ENCODE data around the gene S100A9.

The S100A9 gene

DNA sequence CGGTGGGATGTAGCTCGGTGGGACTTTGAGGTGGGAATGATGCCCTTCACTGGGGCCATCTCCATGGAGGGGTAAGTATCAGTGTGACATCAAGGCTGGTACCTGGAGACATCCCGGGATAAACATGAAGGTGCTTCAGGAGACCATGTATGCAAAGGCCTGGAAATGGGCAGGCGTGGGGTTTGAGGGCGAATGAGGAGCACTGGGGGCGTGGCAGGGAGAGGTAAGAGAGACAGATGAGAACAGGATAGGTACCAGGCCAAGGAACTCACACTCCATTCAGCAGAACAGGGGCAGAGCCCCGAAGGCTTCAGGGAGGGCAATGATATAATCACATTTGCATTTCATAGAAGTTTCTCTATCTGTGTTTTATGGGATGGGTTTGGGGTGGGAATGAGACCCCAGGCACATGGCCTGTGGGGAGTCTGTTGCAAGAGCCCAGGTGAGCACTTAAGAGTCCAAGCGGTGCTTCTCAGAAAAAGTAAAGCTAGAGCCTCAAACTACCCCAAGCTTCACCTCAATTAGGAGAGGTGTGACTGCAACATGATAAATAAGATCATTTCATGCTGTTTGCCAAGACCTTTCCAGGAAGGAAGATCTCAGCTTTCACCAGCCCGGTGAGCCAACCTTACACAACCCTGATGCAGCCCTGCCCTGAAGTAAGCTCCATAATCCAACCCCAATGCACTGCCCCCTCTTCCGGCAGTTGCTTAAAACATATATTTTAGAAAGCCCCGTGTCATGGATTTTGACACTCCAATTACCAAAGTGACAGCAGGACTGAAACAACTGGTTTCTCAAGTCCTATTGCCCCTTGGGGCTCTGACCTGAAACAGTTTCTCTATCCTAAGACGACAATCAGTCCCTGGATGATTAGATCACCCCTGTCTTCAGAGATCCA, 7.4 kb downstream of the S100A9 start:
- Mint-ChIP-seq H3K4me3 (no peak overlapping the region), H3K9me3 (no peaks in the 10 kb centered on the region), H3K27ac (no peak overlapping the region), H3K36me3 (no peaks in the 10 kb centered on the region), H3K27me3 (no peaks in the 10 kb centered on the region), H3K4me1 (no peaks in the 10 kb centered on the region)

DNA sequence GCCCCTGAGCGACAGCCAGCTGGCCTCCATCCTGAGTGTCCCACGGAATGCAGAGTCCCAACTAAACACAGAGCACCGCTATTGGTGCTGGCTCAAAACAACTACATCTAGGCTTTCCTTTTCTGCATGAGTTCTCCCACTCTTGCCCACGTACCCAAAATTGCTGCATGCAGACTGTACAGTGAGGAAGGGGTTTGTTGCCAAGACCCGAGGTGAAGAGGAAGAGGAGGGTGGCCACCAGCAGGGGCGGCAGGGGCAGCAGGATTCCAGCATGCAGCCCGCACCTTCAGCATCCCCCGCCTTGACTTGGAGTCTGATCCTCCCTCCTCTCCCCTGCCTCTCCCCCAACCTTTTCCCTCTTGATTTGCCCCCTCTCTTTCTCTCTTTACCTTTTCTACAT, 8.0 kb downstream of the S100A9 start:
- no peaks in the 10 kb centered on the region for H3K27me3 Mint-ChIP-seq
- no peak overlapping the region for H3K4me3 Mint-ChIP-seq
- H3K9me3 Mint-ChIP-seq, result no peaks in the 10 kb centered on the region
- H3K36me3 Mint-ChIP-seq, result no peaks in the 10 kb centered on the region
- no peak overlapping the region for H3K27ac Mint-ChIP-seq
- H3K4me1 Mint-ChIP-seq, result no peaks in the 10 kb centered on the region

DNA sequence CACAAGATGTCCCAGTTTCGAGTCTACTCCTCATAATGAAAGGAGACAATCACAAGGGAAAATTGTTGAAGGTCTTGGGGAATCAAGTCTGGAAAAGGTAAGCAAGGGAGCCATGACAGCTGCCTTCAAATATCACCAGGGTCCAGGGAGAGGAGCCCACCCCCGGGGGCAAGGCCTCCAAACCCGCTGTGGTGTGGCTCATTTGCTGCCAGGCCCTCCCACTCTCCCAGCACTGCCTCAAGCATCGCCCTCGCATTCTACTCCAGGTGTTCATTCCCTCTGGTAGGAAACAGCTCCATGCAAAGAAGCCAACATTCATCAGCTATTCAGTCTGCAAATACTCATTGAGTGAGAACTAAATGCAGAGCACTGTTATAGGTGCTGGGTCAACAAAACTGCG, 8.6 kb downstream of the S100A9 start:
- no peaks in the 10 kb centered on the region for H3K4me1 Mint-ChIP-seq
- H3K36me3 Mint-ChIP-seq, result no peaks in the 10 kb centered on the region
- no peaks in the 10 kb centered on the region for H3K9me3 Mint-ChIP-seq
- H3K27ac Mint-ChIP-seq, result no peak overlapping the region
- no peaks in the 10 kb centered on the region for H3K27me3 Mint-ChIP-seq
- no peak overlapping the region for H3K4me3 Mint-ChIP-seq

DNA sequence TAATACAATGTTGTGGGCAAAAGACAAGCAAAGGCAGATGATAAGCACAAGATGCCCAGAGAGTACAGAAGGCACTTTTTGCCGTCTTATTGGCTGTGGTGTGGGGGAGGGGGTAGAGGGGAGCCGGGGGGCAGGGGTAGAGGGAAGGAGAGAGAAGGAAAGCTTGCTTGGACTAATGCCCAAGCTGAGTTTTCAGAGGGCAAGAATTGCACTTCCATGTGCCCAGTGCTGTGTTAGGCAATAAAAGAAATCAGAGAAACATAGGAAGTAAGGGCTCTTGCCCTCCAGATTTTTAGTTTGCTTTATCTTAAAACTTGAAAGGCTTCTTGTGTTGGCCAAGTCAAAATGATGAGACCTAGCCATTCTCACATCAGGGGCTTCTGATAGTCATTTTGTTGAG, 9.4 kb downstream of the S100A9 start:
- peaks cover 2% of the 10 kb centered on the region for H3K27me3 Mint-ChIP-seq

DNA sequence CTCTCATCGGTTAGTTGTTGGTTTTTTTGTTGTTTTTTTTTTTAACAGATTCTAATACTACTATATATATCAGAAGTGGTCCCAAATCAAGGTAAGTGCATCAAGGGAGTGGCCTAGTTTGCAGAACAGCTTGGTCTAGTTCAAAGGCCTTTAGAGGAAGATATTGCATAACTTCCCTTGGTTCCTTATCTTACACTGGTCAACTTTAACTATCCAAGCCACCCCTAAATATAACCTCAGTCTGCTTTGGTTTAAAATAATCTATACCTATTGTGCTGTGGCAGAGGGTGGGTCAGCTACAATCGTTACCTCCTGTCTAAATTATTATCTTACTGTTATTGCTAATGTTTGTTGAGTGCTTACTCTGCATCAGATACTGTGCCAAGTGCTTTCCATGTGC, 10.8 kb downstream of the S100A9 start:
- no peak overlapping the region for H3K4me3 Mint-ChIP-seq
- H3K27ac Mint-ChIP-seq, result no peak overlapping the region
- no peaks in the 10 kb centered on the region for H3K9me3 Mint-ChIP-seq
- H3K36me3 Mint-ChIP-seq, result no peaks in the 10 kb centered on the region
- peaks cover 5% of the 10 kb centered on the region for H3K27me3 Mint-ChIP-seq
- no peaks in the 10 kb centered on the region for H3K4me1 Mint-ChIP-seq

More for the DNA sequence above, 9.4 kb downstream of the S100A9 start:
- Mint-ChIP-seq H3K9me3 (no peaks in the 10 kb centered on the region), H3K36me3 (no peaks in the 10 kb centered on the region), H3K27ac (no peak overlapping the region), H3K4me3 (no peak overlapping the region), H3K4me1 (no peaks in the 10 kb centered on the region)

DNA sequence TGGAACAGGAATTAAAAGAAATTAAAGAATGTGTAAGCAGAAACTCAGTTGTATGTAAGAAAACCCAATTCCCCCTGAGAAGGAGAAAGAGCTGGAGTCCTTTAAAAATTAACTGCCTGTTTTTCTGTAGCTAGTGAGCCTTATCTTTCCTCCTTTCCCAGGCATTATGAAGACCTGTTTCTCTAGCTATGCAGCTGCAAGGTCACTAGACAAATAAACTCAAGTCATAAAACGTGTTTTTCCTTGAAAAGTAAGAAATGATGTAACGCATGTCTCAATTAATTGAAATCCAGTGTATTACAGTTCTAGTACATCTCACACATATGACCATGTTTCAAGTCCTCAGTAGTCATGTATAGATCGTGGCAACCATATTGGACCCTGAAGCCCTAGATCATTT, 12.5 kb downstream of the S100A9 start:
- H3K36me3 Mint-ChIP-seq, result no peaks in the 10 kb centered on the region
- peaks cover 5% of the 10 kb centered on the region for H3K27me3 Mint-ChIP-seq
- no peak overlapping the region for H3K4me3 Mint-ChIP-seq
- no peaks in the 10 kb centered on the region for H3K9me3 Mint-ChIP-seq
- no peaks in the 10 kb centered on the region for H3K4me1 Mint-ChIP-seq
- no peak overlapping the region for H3K27ac Mint-ChIP-seq

DNA sequence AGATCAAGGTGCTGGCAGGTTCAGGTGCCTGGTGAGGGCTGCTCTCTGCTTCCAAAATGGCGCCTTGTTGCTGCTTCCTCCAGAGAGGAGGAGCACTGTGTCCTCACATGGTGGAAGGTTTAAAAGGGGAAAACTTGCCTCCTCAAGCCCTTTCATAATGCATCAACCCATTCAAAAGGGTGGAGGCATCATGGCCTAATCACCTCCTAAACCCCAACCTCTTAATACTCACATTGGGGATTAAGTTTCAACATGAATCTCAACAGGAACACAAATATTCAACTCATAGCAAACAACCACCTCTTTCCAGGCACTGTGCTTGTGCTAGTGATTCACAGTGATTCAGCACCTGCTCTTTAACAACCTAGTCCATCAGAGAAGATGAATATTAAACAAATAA, 13.6 kb downstream of the S100A9 start:
- no peaks in the 10 kb centered on the region for H3K36me3 Mint-ChIP-seq
- no peak overlapping the region for H3K4me3 Mint-ChIP-seq
- peaks cover 5% of the 10 kb centered on the region for H3K27me3 Mint-ChIP-seq
- no peak overlapping the region for H3K27ac Mint-ChIP-seq
- H3K4me1 Mint-ChIP-seq, result no peaks in the 10 kb centered on the region
- no peaks in the 10 kb centered on the region for H3K9me3 Mint-ChIP-seq

DNA sequence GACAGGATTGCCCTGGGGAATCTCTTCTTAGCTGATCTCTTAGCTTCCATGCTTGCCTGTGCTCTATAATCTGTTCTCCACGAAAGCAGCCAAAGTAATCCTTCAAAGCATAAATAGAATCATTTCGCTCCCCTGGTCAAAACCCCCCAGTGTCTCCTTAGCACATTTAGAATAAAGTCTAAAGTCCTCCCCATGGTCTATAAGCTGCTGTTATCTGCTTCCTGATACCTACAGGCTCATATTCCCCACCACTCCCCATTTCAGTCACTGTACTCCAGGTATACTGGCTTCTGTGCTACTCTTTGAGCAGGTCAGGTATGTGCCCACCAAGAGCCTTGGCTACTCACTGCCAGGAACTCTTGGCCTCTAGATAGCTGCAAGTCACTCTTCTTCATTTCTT, 14.9 kb downstream of the S100A9 start:
- Mint-ChIP-seq H3K36me3 (no peaks in the 10 kb centered on the region), H3K27me3 (peaks cover 12% of the 10 kb centered on the region), H3K4me3 (no peak overlapping the region), H3K4me1 (no peaks in the 10 kb centered on the region), H3K9me3 (no peaks in the 10 kb centered on the region), H3K27ac (no peak overlapping the region)

DNA sequence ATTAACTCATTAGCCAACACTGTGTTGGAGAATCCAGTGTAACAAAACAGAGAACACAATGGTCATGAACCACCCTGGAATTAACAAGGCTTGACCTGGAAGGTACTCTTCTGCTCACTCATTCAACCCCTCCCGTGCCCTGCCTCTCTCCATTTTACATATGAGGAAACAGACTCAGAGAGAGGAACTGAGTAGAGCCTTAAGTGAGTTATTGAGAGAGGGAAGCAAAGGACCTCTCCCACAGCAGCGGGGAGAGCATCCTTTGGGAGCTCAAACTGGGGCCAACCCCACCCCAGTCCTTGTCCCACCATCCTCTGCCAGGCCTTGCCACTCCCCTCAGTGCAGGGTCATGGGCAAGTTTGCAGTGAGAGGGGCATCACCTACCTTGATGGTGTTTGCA, 16.4 kb downstream of the S100A9 start:
- Mint-ChIP-seq H3K36me3 (no peaks in the 10 kb centered on the region), H3K27me3 (peaks cover 17% of the 10 kb centered on the region), H3K4me3 (no peak overlapping the region), H3K27ac (no peak overlapping the region), H3K4me1 (no peaks in the 10 kb centered on the region), H3K9me3 (no peaks in the 10 kb centered on the region)

DNA sequence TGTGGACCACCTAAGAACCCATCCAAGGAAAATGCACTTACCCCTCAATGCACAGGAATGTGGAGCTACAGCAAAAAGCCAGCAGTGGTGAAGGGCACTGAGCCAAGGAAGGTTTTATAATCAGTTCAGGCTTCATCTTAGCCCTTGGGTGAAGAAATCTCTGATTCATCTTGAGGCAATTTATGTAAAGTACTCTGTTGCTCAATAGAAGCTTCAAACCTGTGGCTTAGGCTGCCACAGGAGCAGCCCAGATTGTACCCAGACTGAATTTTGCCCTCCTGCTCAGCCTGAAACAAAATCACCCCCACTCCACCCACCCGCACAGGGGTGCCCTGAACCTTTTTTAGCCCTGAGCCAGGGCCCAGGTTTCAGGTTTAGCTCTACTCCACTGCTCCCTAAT, 17.9 kb downstream of the S100A9 start, which contains the start of gene S100A12:
S100A12 (minus strand) TSS at position 111 of the 400 bp plus-strand sequence. CDS start 1,029 bp downstream, outside the sequence.
- Mint-ChIP-seq H3K9me3 (no peaks in the 10 kb centered on the region), H3K4me1 (no peaks in the 10 kb centered on the region), H3K27ac (no peak within 1 kb of the TSS), H3K36me3 (no peaks in the 10 kb centered on the region), H3K27me3 (peaks cover 17% of the 10 kb centered on the region), H3K4me3 (no peak within 1 kb of the TSS)

DNA sequence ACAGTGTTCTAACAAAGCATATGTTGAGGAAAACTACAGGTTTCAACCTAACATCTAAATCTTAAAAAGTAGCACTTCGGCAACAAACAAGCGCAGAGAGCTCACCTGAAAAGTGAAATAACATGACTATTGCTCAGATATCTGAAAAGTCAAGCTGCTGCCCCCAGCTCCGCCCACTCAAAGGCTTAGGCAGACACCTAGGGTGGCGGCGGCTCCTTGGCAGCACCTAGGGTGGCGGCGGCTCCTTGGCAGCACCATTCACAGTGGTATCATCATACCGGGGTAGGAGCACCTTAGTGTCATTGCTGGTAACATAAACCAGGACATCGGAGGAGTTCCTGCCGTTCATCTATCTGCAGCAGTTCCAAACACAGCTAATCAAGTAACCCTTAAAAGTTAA, 21.9 kb downstream of the S100A9 start:
- Mint-ChIP-seq H3K9me3 (peaks cover 18% of the 10 kb centered on the region), H3K27me3 (peaks cover 27% of the 10 kb centered on the region), H3K4me3 (no peak overlapping the region)

DNA sequence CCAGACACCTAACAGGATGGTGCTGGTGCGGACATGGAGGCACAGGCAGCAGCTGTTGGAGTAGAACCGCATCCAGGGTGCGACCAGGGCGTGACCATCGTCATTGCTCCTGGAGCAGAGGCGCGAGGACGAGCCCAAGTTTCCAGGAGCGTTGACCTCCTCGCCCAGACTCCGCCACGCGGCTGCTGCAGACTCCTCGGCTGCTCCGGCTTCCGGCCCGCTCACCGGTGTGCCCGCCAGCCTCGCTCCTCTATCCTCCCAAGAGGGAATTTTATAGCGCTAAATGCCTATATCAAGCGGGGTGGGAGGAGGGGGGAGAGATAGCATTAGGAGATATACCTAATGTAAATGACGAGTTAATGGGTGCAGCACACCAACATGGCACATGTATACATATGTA, 23.1 kb downstream of the S100A9 start:
- no peak overlapping the region for H3K27ac Mint-ChIP-seq
- no peak overlapping the region for H3K4me3 Mint-ChIP-seq
- no peaks in the 10 kb centered on the region for H3K4me1 Mint-ChIP-seq
- H3K27me3 Mint-ChIP-seq, result peaks cover 27% of the 10 kb centered on the region
- H3K36me3 Mint-ChIP-seq, result peaks cover 2% of the 10 kb centered on the region
- H3K9me3 Mint-ChIP-seq, result peaks cover 18% of the 10 kb centered on the region

More for the DNA sequence above, 21.9 kb downstream of the S100A9 start:
- no peaks in the 10 kb centered on the region for H3K4me1 Mint-ChIP-seq
- no peak overlapping the region for H3K27ac Mint-ChIP-seq
- H3K36me3 Mint-ChIP-seq, result peaks cover 2% of the 10 kb centered on the region

DNA sequence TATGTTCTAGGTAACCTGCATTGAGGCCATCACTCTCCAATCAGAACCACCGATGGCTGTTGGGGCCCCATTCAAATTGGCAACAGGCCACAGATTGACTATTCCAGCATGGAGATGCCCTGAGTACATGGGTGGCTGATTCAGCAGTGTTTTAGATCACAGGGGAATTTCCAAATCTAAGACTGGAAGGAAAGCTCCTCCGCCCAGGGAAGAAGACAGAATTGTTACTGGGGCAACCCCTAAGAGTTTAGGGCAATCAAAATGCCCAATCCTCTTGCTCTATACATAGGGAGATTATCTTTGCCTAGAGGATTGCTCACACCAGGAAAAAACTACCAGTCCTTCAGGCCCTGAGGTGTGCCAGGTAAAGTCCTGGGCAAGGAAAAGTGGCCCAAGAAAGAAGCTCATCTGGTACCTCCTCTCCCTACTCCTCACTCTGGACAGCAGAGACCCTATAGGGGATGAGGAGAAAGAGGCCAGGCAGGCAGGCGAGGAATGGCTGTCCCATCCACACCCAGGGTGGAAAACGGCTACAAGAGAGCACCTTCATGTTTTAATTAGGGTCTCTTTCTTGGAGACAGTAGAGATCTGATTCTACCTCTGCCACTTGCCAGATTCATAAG, 27.4 kb downstream of the S100A9 start:
- H3K4me3 Mint-ChIP-seq, result no peak overlapping the region
- H3K4me1 Mint-ChIP-seq, result no peaks in the 10 kb centered on the region
- H3K27me3 Mint-ChIP-seq, result peaks cover 15% of the 10 kb centered on the region
- H3K36me3 Mint-ChIP-seq, result peaks cover 2% of the 10 kb centered on the region
- no peak overlapping the region for H3K27ac Mint-ChIP-seq
- peaks cover 18% of the 10 kb centered on the region for H3K9me3 Mint-ChIP-seq

DNA sequence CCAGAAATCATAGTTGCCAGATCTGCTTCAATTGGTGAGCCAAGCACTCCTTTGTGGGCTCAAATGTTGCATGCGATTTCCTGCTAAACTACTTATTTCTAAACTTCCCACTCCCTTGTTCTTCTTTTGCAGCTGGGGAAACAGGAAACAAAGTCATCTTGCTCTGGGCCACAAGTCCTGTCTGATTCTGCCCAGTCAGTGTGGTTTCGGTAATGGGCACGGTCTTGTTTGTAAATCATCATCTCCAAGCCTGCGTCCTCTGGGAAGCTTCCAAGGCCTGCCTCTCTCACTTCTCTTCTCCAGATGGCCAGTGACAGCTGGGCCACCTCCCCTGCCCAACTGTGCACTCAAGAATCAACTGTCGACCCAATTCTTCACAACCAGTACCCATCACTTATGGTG, 28.8 kb downstream of the S100A9 start:
- Mint-ChIP-seq H3K36me3 (no peaks in the 10 kb centered on the region), H3K27ac (peak overlapping the region; percentile 41), H3K27me3 (peaks cover 11% of the 10 kb centered on the region), H3K4me3 (no peak overlapping the region), H3K9me3 (peaks cover 12% of the 10 kb centered on the region), H3K4me1 (no peaks in the 10 kb centered on the region)

DNA sequence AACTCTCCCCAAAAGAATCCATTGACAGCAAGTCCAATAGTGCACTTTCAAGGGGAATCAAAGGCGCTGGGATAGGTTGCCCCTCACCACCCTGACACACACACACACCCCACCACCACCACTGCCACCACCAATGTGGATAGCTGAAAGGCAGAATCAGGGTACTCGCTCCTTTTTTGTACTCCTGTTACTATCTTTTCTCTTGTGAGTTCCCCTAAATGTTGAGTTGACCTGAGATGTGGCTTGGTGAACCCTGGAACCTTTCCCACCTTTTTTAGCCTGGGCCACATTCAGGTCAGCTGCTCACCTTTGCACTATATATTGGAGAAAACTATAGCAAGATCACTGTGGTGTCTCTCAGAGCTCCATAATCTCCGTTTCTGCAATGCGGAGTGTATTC, 29.3 kb downstream of the S100A9 start:
- peaks cover 10% of the 10 kb centered on the region for H3K27me3 Mint-ChIP-seq
- no peaks in the 10 kb centered on the region for H3K36me3 Mint-ChIP-seq
- no peak overlapping the region for H3K4me3 Mint-ChIP-seq
- no peak overlapping the region for H3K27ac Mint-ChIP-seq
- peaks cover 8% of the 10 kb centered on the region for H3K9me3 Mint-ChIP-seq
- no peaks in the 10 kb centered on the region for H3K4me1 Mint-ChIP-seq

DNA sequence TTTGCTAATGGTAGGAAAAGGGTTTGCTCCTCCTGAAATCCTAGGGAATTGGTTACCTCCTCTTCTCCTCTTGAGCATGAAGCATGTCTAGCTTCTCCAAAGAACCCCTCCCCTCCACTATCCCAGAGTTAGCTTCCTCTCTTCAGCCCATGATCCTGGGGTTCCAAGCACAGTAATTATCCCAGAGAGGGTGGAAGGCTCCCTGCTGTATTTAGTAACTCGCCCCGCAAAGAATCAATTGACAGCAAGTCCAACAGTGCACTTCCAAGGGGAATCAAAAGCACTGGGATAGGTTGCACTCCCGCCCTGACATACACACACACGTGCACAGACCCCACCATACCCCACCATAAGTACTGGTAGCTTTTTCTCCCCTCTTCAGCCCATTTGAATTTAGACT, 30.1 kb downstream of the S100A9 start:
- Mint-ChIP-seq H3K36me3 (no peaks in the 10 kb centered on the region), H3K4me3 (no peak overlapping the region), H3K27me3 (peaks cover 5% of the 10 kb centered on the region), H3K4me1 (no peaks in the 10 kb centered on the region), H3K9me3 (no peaks in the 10 kb centered on the region), H3K27ac (no peak overlapping the region)

All from activated naive CD4-positive, alpha-beta T cell treated with anti-CD3 and anti-CD28 coated beads, Interleukin-2, amount 50 U/mL, for 24 hours (primary cell).